GM10248 (cell line): ENCODE measurements around the gene ZSWIM9.
A peak's percentile ranks its signal among the peaks of the same experiment; 100 is the strongest.

Source experiments
- CTCF ChIA-PET: fragments of 300-600 bp; sonication (Branson Sonifier 250); formaldehyde crosslinking; extraction: SDS; loops from one replicate; lab custom pipeline; 2021; ENCODE audit warnings: antibody characterized with exemption; lab: Yijun Ruan, JAX
- POLR2A ChIA-PET: fragments of 350-650 bp; sonication (Branson Sonifier 250); formaldehyde crosslinking; extraction: SDS; loops from one replicate; lab custom pipeline; 2020; ENCODE audit warnings: antibody characterized with exemption; lab: Yijun Ruan, JAX
- DNase-seq: peaks from one replicate; pipeline ENCODE4 v3.0.0; 2012; ENCODE audit errors: extremely low spot score
- TF ChIP-seq, protein P1 (sequence below): IDR thresholded peaks from 2 replicates; pipeline ENCODE4 v1.5.1; 2012; ENCODE audit warnings: mild to moderate bottlenecking, low read depth; ENCODE audit errors: extremely low read depth, missing control alignments, control extremely low read depth

The ZSWIM9 gene

DNA sequence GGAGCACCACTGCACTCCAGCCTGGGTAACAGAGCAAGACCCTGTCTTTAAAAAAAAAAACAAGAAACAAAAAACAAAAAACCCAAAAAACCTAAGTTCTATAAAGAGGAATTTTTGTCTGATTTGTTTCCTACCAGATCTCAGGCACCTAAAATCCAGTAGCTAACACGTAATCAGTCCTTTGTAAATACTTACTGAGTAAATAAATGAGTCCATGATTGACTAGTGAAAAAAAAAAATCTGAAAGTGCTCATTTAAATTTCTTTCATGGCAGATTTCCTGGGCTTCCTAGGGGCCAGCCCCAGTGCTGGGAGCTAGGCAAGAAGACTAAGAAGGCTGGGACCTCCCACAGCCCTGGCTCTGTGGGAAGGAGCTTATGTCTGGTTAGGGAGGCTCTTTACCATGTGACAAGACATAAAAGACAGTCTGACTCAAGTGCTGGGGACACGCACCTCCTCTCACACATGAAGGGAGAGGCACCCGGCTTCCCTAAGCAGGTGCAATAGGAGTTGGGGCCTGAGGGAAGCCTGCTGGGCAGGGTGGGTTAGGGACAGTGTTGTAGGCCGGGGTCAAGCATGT, 22.8 kb upstream of the ZSWIM9 start:
- CTCF ChIA-PET, result interaction anchor here (1.3 kb wide), 2 partner anchors 40 to 46 kb away, joined by 3 to 5 read pairs; no protein-coding TSS in a partner anchor
- POLR2A ChIA-PET, result no interaction called here

DNA sequence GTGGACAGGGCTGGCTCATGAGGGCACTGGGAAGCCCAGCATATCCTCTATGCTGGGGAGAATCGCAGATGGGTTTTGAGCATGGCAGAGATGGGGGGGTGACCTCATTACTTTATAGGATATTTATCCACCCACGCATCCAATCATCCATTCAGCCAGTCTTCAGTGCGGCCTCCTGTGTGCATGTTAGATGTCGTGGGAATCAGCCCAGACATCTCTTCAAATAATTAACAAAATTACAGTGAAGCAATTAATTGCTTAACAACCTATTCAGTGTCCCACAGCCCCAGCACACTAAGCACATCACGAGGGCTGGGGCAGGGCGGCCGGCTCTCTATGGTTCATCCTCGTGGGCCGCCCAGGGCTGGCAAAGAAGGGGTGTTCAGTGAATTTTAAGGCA, 21.9 kb upstream of the ZSWIM9 start:
- no peak for DNase-seq
- ChIA-PET POLR2A (no interaction called here), CTCF (no interaction called here)
- TF ChIP-seq, protein P1, sequence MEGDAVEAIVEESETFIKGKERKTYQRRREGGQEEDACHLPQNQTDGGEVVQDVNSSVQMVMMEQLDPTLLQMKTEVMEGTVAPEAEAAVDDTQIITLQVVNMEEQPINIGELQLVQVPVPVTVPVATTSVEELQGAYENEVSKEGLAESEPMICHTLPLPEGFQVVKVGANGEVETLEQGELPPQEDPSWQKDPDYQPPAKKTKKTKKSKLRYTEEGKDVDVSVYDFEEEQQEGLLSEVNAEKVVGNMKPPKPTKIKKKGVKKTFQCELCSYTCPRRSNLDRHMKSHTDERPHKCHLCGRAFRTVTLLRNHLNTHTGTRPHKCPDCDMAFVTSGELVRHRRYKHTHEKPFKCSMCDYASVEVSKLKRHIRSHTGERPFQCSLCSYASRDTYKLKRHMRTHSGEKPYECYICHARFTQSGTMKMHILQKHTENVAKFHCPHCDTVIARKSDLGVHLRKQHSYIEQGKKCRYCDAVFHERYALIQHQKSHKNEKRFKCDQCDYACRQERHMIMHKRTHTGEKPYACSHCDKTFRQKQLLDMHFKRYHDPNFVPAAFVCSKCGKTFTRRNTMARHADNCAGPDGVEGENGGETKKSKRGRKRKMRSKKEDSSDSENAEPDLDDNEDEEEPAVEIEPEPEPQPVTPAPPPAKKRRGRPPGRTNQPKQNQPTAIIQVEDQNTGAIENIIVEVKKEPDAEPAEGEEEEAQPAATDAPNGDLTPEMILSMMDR, result no peak

More for the DNA sequence above, 22.8 kb upstream of the ZSWIM9 start:
- no peak for DNase-seq
- TF ChIP-seq, protein P1, result no peak

DNA sequence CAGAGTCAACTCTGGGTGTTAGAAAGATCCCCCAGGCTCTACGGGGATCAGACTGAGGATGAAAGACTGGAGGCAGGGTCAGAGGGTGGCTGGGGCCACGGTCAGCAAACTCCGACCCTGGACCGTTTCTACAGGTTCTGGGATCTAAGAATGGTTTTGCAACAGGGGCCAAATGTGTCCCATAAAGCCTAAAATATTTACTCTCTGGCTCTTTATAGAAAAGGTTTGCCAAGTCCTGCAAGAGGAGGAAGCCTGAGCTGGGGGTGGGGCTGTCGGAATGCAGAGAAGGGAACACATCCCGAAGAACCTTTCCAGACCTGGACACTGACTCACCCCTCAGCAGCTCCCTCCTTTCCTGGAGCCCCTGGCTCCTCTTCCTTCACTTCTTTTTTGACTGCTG, 21.1 kb upstream of the ZSWIM9 start:
- DNase-seq, result no peak
- TF ChIP-seq, protein P1, result no peak
- CTCF ChIA-PET, result interaction anchor here (1.4 kb wide), 3 partner anchors 29 to 187 kb away, joined by 4 to 8 read pairs (median 6); no protein-coding TSS in a partner anchor
- POLR2A ChIA-PET, result no interaction called here

DNA sequence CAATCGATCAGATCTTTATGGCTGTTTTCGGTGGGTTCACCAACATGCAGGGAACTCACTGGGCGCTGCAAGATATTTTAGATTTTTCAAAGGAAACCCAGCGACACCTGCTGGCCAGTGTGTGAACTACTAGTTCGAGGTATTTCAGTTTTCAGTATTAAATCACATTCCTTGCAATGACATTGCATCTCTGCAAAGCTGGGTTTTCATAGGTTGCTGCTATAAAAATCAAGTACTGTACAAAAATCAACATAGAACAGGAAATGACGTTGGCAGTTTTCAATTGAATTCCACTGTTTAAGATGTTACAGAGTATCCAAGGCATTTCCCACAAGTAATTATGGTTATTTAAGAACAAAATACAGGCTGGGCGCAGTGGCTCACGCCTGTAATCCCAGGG, 17.9 kb upstream of the ZSWIM9 start:
- peak; percentile 72 for DNase-seq
- TF ChIP-seq, protein P1, result peak; percentile 82
- ChIA-PET CTCF (interaction anchor here (0.8 to 7.8 kb wide), 21 partner anchors 8 to 278 kb away, joined by 3 to 88 read pairs (median 4); partner anchors contain the start of genes PLA2G4C and ZSWIM9), POLR2A (no interaction called here)

DNA sequence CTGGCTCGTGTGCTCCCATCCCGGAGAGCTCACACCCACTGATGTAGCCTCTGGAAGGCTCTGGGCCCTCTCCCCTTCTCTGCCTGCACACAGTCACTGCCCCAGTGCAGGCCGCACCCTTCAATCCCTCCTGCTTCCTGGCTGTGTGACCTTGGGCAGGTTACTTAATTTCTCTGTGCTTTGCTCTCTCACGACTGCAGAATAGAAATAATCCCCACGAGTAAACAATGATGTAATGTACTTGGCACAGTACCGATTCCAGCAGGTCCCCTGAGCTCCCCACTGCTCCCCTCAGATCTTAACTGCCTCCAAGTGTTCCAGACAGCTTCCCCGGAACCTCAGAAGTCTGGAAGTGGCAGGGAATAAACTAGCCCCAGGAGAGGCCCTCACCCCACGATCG, 16.5 kb upstream of the ZSWIM9 start:
- TF ChIP-seq, protein P1, result no peak
- DNase-seq, result no peak
- POLR2A ChIA-PET, result no interaction called here
- CTCF ChIA-PET, result interaction anchor here (0.9 to 7.8 kb wide), 8 partner anchors 9 to 190 kb away, joined by 3 to 88 read pairs (median 5); partner anchors contain the start of gene PLA2G4C

DNA sequence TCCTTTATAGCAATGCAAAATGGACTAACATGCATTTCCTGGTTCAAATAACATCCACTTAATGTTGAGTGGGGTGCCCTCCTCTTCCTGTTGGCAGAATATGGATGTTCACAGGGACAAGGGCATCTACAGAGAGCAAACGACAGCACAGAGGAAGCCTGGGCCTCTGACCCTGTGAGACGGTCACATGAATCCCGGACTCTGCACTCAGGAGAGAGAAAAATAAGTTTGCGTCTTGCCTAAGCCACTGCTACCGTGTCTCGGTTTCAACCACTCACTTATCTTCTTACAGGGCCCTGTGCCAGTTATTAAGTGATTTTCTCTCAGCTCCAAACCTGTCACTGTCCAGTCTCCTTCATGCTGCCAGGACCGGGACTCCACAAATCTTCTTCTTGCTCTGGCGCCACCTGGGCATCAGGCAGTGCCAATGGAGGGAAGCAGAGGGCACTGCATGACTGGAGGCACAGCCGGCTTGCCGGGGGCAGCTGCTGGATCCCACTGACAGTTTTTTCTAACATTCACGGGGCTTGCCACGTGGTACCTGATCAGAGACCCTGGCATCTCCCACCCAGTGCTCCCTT, 12.2 kb upstream of the ZSWIM9 start:
- CTCF ChIA-PET, result interaction anchor here (1.2 to 7.8 kb wide), 2 partner anchors 49 to 56 kb away, joined by 3 to 88 read pairs; partner anchors contain the start of gene PLA2G4C
- DNase-seq, result no peak
- POLR2A ChIA-PET, result no interaction called here
- TF ChIP-seq, protein P1, result no peak
